Osteoblast (primary cell): ENCODE results near the gene FBXW7. TPM values are rescaled to one million over a fixed set of nuclear protein-coding genes. Genes with fewer than 3 reads are reported as not detected.

Experiments used
- DNase-seq: peaks from one replicate; pipeline ENCODE4 v3.0.0; 2011; ENCODE audit warnings: low spot score, mixed read lengths; ENCODE audit not compliant: insufficient read length; ENCODE audit errors: missing footprints
- H2AFZ ChIP-seq: 2 replicates; pipeline ENCODE4 v1.6.0; 2011; ENCODE audit warnings: mild to moderate bottlenecking, low read length
- H3K27ac ChIP-seq: 2 replicates; pipeline ENCODE4 v1.5.1; 2011; ENCODE audit warnings: mild to moderate bottlenecking, low read depth, low read length, moderate library complexity
- H3K27me3 ChIP-seq: 2 replicates; pipeline ENCODE4 v1.6.0; 2012; ENCODE audit warnings: mild to moderate bottlenecking, control low read depth, inconsistent platforms, low read length, moderate library complexity; ENCODE audit not compliant: insufficient read depth
- H3K36me3 ChIP-seq: 2 replicates; pipeline ENCODE4 v1.5.1; 2011; ENCODE audit warnings: mild to moderate bottlenecking, low read length, control low read depth, moderate library complexity; ENCODE audit not compliant: insufficient read depth
- H3K4me1 ChIP-seq: 2 replicates; pipeline ENCODE4 v1.5.1; 2011; ENCODE audit warnings: mild to moderate bottlenecking, low read length, control low read depth, moderate library complexity; ENCODE audit not compliant: insufficient read depth
- H3K4me2 ChIP-seq: 2 replicates; pipeline ENCODE4 v1.6.0; 2011; ENCODE audit warnings: mild to moderate bottlenecking, low read length; ENCODE audit not compliant: insufficient read depth
- H3K4me3 ChIP-seq: fragments of 200-600 bp; sonication (generic); 3 replicates; pipeline ENCODE4 v1.5.1; 2012; ENCODE audit warnings: mild to moderate bottlenecking, low read length, inconsistent platforms; ENCODE audit not compliant: insufficient read depth
- H3K79me2 ChIP-seq: 2 replicates; pipeline ENCODE4 v1.6.0; 2012; ENCODE audit warnings: mild to moderate bottlenecking, low read length, control low read depth, inconsistent platforms; ENCODE audit not compliant: insufficient read depth
- H3K9me3 ChIP-seq: 2 replicates; pipeline ENCODE4 v1.5.1; 2011; ENCODE audit warnings: low read depth, low read length, control low read depth
- H4K20me1 ChIP-seq: 2 replicates; pipeline ENCODE4 v1.6.0; 2012; ENCODE audit warnings: mild to moderate bottlenecking, low read length, control low read depth; ENCODE audit not compliant: insufficient read depth
- total RNA-seq: library from RNA; depleted of rRNA; stranded (reverse); fragments of >200 nt; gene quantifications from 2 replicates; pipeline ENCODE4 v1.2.3, GENCODE V29; 2012
- TF ChIP-seq, protein P1 (sequence below): IDR thresholded peaks from 2 replicates; pipeline ENCODE4 v1.5.1; 2011; ENCODE audit warnings: mild to moderate bottlenecking, low read depth, low read length, moderate library complexity; ENCODE audit errors: extremely low read depth

The FBXW7 gene
- total RNA-seq, 1 donor = 74.9 TPM

DNA sequence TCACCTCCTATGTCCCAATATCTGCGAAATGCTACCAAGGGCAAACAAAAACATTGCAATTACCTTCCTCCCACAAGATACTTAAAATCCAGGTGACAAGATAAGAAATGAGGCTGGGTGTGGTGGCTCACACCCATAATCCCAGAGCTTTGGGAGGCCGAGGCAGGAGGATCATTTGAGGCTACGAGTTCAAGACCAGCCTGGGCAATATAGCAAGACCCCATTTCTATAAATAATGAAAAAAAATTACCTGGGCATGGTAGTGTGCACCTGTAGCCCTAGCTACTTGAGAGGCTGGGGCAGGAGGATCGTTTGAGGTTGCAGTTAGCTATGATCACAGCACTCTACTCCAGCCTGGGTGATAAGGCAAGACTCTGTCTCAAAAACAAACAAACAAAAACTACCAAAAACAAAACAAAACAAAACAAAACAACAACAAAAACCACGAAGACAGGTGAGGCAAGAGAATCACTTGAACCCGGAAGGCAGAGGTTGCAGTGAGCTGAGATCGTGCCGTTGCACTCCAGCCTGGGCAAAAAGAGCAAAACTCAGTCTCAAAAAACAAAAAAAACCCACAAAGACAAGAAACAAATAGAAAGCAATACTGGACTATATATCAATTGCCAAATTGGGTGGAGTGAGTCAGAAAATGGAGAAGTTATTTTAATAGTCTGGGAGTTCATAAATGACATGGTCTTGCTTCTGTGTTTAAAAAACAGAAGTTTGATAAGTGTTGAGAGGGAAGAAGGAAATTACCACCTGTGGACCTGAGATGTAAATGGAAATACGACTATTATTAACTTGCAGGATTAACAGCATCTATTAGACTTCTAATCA is 176.5 kb downstream of the FBXW7 start:
- H3K27me3 ChIP-seq = no peaks in the 10 kb centered on the region

DNA sequence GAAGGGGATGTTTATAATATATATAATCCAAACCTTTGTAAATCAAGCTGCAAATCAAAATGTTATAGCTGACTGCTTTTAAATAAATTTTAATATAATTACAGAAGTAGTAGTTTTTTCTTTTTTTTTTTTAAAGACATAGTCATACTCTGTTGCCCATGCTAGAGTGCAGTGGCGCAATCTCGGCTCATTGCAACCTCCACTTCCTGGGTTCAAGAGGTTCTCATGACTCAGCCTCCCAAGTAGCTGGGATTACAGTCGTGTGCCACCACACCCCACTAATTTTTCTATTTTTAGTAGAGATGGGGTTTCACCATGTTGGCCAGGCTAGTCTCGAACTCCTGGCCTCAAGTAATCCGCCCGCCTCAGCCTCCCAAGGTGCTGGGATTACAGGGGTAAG is 178.7 kb downstream of the FBXW7 start:
- no peak overlapping the region for H3K4me2 ChIP-seq
- no peaks in the 10 kb centered on the region for H3K79me2 ChIP-seq
- no peaks in the 10 kb centered on the region for H3K36me3 ChIP-seq
- H2AFZ ChIP-seq = no peak overlapping the region
- peaks cover 35% of the 10 kb centered on the region for H3K4me1 ChIP-seq
- H3K27me3 ChIP-seq = no peaks in the 10 kb centered on the region
- no peaks in the 10 kb centered on the region for H3K9me3 ChIP-seq
- TF ChIP-seq, protein P1, sequence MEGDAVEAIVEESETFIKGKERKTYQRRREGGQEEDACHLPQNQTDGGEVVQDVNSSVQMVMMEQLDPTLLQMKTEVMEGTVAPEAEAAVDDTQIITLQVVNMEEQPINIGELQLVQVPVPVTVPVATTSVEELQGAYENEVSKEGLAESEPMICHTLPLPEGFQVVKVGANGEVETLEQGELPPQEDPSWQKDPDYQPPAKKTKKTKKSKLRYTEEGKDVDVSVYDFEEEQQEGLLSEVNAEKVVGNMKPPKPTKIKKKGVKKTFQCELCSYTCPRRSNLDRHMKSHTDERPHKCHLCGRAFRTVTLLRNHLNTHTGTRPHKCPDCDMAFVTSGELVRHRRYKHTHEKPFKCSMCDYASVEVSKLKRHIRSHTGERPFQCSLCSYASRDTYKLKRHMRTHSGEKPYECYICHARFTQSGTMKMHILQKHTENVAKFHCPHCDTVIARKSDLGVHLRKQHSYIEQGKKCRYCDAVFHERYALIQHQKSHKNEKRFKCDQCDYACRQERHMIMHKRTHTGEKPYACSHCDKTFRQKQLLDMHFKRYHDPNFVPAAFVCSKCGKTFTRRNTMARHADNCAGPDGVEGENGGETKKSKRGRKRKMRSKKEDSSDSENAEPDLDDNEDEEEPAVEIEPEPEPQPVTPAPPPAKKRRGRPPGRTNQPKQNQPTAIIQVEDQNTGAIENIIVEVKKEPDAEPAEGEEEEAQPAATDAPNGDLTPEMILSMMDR = no peak
- no peaks in the 10 kb centered on the region for H4K20me1 ChIP-seq
- no peak for DNase-seq
- peak overlapping the region; percentile 11 for H3K27ac ChIP-seq
- H3K4me3 ChIP-seq = no peak overlapping the region

More for the DNA sequence above, 176.5 kb downstream of the FBXW7 start:
- H2AFZ ChIP-seq = no peak overlapping the region
- H3K9me3 ChIP-seq = no peaks in the 10 kb centered on the region
- H3K79me2 ChIP-seq = no peaks in the 10 kb centered on the region
- H3K4me1 ChIP-seq = peaks cover 32% of the 10 kb centered on the region
- TF ChIP-seq, protein P1 = no peak
- H3K4me3 ChIP-seq = no peak overlapping the region
- H4K20me1 ChIP-seq = no peaks in the 10 kb centered on the region
- no peak for DNase-seq
- H3K27ac ChIP-seq = no peak overlapping the region
- H3K4me2 ChIP-seq = no peak overlapping the region
- H3K36me3 ChIP-seq = no peaks in the 10 kb centered on the region

DNA sequence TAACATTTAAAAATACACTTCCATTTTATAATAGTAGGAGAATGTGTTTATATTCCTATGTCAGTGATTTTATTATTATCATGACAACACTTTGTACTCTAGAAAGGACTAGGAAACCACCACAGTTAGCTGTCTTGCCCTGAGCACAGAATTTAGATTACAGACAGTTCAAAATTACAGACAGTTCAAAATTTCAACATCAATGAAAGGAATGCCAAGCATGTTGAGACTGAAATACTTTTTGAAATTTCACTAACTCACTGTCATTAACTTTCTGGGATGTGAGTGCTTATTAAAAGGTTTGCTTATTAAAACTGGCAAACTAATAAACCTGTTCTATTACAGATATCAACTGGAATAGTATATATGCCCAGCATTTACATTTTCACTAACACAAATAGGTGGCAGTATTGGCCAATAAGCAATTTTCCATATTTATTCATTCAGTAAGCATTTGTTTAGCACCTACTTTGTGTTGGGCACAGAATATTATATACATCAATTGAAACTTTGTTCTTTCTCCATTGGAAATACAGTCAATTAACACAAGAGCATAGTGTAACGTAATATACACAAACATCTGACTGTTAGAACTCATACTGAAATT is 179.4 kb downstream of the FBXW7 start:
- no peak for DNase-seq
- H3K4me1 ChIP-seq = peaks cover 40% of the 10 kb centered on the region

More for the DNA sequence above, 179.4 kb downstream of the FBXW7 start:
- Histone ChIP-seq H3K27me3 (no peaks in the 10 kb centered on the region), H3K79me2 (no peaks in the 10 kb centered on the region), H3K4me2 (peak overlapping the region; percentile 7), H3K36me3 (no peaks in the 10 kb centered on the region), H4K20me1 (no peaks in the 10 kb centered on the region), H2AFZ (no peak overlapping the region), H3K4me3 (no peak overlapping the region), H3K27ac (no peak overlapping the region), H3K9me3 (no peaks in the 10 kb centered on the region)
- TF ChIP-seq, protein P1 = no peak
